ENCODE results near the gene CPNE4. TPM values are rescaled to one million over a fixed set of nuclear protein-coding genes. Genes with fewer than 3 reads are reported as not detected.

Gene CPNE4
- total RNA-seq, 1 donor from 2014 or later = 0.05 TPM

DNA sequence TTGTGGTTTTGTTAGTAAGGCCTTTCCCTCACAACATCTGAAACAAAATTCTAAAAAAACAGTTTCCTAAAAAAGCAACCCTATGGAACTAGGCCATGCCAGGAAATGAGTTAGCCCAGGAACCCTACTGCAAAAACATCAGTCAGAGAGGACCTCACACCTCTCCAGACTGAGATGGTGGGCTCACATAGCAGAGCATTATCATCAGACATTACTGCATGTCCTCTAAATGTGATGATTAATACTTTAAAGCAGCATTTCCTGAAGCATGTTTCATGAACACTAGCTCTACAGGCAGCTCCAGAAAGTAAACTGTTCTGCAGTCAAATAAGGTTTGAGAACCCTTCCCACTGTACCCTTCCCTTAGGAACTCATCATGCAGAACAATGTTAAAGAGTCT, 299.7 kb downstream of the CPNE4 start:
- no peak for DNase-seq (ENCODE audit: low read depth)

- no peak for DNase-seq (ENCODE audit: low read depth)
Measured at GRCh38 chr3:131733086-131733841, 301.6 kb downstream of the CPNE4 start.

- DNase-seq (ENCODE audit: low read depth) = no peak
Measured at GRCh38 chr3:131731709-131732108, 303.1 kb downstream of the CPNE4 start.

DNA sequence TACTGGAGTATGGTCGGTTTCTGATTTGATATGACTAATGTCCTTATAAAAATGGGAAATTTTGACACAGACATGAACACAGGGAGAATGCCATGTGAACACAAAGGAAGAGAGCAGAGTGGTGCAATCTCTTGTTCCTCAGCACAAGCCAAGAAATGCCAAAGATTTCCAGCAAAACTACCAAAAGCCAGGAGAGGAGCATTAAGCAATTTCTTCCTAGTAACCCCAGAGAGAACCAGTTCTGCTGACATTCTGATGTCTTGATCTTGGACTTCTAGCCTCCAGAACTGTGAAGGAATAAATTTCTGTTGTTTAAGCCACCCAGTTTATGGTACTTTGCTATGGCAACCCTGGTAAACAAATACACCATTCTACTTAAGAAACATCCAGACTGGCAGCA, 304.2 kb downstream of the CPNE4 start:
- peak; percentile 57 for DNase-seq (ENCODE audit: low read depth)

- peak; percentile 52 for DNase-seq (ENCODE audit: low read depth)
Measured at GRCh38 chr3:131729643-131730017, 305.2 kb downstream of the CPNE4 start.

GRCh38 chr3:131728898-131729642, 305.7 kb downstream of the CPNE4 start:
- DNase-seq (ENCODE audit: low read depth) = no peak

DNA sequence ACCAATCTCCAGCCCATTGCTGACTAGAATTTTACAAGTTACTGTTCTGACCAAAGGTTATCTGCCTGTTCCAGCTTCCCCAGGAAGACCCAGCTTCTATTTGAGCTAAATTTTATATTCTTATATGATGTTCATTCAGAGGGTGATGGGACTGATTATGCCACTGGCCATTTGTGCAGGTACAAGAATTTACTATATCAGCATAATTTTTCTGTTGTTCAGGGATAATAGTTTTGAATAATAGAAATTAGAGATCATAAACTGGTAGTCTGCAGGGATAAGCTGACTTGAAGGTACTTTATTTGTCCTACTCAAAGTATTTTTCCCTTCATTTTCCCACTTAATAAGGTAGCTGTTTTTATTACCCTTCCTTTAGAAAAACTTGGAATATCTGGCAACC, 309.4 kb downstream of the CPNE4 start:
- DNase-seq (ENCODE audit: low read depth) = no peak

DNA sequence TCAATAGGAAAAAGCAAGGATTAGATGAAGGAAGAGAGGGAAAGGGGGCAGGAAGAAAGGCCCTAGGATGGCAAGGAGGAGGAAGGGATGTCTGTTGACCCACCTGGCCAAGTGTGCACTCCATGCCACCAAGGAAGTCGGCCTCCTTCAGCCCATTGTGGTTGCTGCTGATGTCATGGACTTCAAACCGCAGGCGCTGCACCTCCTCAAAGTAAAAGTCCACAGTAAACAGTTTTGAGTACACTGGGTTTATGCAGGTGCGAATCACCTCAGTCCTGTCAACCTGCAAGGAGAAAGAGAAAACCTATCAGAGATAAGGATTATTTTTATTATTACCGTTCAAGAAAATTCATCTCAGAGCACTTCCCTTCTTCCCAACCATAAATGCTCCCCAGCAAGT, 311.5 kb downstream of the CPNE4 start:
- DNase-seq (ENCODE audit: low read depth) = no peak

- DNase-seq (ENCODE audit: low read depth) = no peak
Measured at GRCh38 chr3:131717493-131717892, 317.3 kb downstream of the CPNE4 start.

DNA sequence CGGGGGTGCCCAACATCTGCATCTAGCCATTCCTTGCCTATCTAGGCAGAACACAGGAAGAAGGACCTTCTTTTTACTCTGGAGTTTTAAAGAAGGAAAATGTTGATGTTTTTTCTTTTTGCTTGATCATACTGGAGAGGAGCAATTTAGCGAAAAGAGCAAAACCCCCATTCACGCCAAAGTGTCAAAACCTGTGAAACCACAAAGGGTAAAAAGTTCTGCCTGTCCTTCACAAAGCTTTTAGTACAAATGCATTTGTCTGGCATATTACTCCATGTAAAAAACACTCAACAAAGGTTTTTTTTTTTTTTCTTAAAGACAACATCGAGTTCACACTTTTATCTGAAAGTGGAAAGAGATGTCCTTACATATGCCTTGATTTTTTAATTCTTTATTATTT, 317.9 kb downstream of the CPNE4 start:
- no peak for DNase-seq (ENCODE audit: low read depth)

GRCh38 chr3:131716007-131716406, 318.8 kb downstream of the CPNE4 start:
- no peak for DNase-seq (ENCODE audit: low read depth)

DNA sequence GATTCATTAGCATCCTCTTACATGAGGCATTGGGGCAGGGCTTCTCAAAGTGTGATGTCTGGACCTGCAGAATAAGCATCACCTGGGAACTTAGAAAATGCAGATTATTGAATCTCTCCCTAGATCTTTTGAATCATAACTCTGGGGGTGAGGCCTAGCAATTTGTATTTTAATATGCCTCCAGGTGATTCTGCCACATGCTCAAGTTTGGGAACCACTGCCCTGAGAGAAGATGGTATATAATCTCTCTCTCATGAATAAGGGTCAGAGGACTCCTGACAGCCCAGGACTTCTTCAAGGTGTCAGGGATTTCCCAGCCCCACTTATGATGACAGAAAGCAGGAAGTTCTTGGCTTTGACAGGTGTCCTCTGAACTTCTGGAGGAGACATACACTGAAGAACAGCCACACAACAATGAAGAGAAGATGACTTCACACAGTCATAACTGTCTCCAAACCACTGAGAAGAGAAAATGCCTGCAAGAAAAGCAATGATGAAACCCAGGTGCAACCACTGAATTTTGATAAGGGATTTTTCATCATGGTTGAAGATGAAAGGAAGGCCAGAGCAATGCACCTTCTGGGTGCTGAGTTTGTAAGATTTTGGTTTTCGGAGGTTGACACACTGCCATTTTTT, 320.1 kb downstream of the CPNE4 start:
- no peak for DNase-seq (ENCODE audit: low read depth)

GRCh38 chr3:131713416-131714123, 321.2 kb downstream of the CPNE4 start:
- DNase-seq (ENCODE audit: low read depth) = no peak

DNA sequence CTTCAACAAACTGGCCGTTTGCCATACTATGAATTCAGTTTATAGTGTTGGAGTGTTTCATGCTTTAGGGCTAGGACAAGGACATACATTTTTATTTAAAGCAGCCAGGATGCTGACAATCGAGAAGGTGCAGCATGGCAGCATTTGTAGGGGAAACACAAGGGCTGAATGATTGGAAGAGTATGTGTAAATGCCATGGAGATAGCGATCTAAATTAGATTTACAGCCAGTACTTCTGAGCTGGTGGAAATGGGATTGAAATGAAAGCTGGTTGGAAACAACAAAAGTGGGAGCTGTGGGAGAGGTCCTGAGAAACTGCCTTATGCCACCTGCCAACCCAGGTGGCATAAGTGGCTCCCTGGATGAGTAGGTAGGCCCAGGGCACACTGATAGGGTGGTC, 322.2 kb downstream of the CPNE4 start:
- DNase-seq (ENCODE audit: low read depth) = no peak

DNA sequence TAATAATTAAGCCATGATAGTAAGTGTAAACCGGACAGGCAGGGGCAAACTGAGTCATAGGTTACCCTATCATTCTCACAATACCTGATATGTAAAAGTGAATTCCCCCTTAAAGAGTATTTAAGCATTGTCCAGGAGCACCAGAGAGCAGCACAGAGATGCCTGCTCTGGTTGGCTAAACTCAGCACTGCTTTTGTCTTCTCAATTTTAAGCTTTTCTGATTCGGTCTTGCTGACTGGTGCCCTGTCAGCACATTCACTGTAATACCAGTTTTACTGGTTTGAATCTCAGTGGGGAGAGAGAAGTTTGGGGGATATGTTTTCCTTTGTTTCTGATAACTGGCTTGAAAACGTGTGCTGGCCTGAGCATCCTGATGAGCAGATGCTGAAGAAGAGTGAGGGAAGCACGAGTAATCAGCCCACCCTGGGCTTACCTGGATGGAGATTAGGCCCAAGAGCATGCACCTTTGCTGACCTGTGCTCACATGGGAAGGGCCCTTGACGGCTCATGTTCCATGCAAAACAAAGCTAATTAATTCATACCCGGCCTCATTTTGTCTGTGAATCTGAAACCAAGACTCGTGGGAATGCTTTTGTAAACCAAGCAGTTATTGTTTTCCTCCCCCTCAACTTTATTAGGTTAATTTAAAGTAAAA, 323.6 kb downstream of the CPNE4 start:
- peak; percentile 6 for DNase-seq (ENCODE audit: low read depth)

- peak; percentile 9 for DNase-seq (ENCODE audit: low read depth)
Measured at GRCh38 chr3:131708241-131708640, 326.6 kb downstream of the CPNE4 start.

DNA sequence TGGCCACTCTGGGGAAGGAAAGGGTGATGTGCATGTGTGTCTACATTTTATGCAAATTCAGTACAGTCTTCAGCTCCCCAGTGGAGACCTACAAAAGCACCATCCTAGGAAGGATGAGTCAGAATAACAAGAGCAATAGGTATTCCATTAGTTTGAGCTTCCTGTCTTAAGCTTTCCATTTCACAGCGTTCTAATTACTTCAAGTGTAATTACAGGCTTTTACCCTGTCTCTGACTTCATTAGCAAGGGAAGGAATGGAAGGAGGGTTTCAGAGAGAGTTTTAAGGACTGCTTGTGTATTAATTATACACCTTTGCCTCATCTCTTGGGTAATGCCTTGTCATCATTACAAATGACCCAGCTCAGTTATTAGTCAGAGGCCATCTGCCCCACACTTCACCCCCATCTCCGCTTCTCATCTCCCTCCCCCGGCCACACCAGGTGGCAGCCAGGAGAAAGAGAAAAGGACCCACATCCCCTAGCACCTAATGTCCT, 329.2 kb downstream of the CPNE4 start:
- DNase-seq (ENCODE audit: low read depth) = peak; percentile 68

DNA sequence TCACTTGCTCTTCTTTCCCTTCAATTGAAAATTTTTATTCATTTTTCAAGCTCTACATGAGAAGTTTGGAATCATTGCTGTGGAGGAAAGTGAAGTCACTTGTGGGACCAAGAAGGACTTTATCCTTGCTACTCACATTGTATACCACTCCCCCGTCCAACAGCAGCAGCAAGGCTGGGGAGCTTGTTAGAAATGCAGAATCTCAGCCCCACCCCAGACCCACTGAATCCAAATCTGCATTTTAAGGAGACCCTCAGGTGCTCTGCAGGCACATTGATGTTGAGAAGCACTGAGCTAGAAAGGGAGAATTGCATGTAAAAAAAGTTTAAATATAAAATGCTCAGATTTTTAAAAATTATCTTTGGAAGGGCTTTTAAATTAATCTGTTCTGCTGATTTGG, 329.7 kb downstream of the CPNE4 start:
- DNase-seq (ENCODE audit: low read depth) = no peak

DNA sequence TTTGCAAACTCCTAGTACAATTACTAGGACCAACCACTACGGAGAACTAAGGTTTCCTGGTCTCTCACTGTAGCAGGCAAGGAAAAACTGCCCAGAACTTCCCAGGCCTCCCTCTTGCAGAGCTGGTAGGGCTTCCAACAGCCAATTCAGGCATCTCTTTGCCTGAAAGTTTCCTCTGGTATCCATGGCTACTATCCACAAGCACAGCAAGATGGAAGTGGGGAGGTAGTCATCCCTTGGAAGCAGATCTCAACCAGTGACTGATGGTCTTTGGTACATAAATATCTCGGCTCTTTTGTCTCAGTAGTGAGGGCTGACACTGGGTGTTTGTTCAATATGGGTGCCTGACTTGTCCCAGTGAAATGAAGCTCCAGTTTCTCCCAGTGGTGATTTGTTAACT, 330.7 kb downstream of the CPNE4 start:
- DNase-seq (ENCODE audit: low read depth) = no peak

- DNase-seq (ENCODE audit: low read depth) = no peak
Measured at GRCh38 chr3:131702146-131702545, 332.7 kb downstream of the CPNE4 start.

- DNase-seq (ENCODE audit: low read depth) = no peak
Measured at GRCh38 chr3:131701153-131701770, 333.6 kb downstream of the CPNE4 start.
